ENCODE results near the gene LTBP2. TPM values are rescaled to one million over a fixed set of nuclear protein-coding genes. Genes with fewer than 3 reads are reported as not detected.

LTBP2 gene
- total and polyA plus RNA-seq, 2 of the 8 experiments (the other 6 are each of a cell fraction or from before 2014, with no cell fraction given): 0.48 to 0.89 TPM

DNA sequence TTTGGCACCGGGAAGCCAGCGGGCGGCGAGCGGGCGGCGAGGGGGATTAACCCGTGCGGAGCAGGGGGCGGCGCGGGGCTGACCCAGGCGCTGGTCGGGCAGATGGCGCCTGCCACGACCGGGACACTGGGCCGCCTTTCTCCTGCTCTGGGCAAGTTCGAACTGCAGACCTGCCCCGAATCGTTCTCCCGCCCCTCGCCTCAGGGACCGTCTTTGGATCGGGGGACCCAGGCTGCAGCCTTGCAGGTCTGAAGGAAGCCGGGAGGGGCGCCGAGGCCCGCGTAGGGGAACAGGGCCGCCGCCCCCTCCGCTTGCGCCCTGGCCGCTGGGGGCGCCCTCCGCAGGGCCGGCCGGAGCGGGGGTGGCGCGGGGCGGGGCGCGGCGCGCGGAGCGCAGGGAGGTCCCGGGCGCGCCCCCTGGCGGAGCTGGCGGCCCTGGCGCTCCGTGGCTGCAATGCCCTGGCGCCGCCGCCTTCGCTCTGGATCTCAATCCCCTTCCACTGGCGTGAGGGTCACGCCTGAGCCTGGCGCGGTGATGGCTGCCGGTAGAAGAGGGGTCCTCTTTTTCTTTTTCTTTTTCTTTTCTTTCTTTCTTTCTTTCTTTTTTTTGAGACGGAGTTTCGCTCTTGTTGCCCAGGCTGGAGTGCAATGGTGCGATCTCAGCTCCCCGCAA, 449 bp upstream of the LTBP2 start (continued):
- TF ChIP-seq BACH1 (IDR thresholded peaks at IDR 0.05; ENCODE audit: low read length) (no peak), CEBPB (IDR thresholded peaks at IDR 0.05; ENCODE audit: low read depth, low read length) (no peak), TBP (IDR thresholded peaks at IDR 0.05; ENCODE audit: low read depth, low read length) (no peak; the same call in 1 of the 2 replicates), SAP30 (IDR thresholded peaks at IDR 0.05; ENCODE audit: insufficient read depth, insufficient replicate concordance, low read length) (no peak), BCL11A (IDR thresholded peaks at IDR 0.05; ENCODE audit: low read depth in 2 of 2, low read length in 2 of 2) (no peak), BRCA1 (IDR thresholded peaks at IDR 0.05; ENCODE audit: low read depth, low read length) (no peak), POLR2AphosphoS5 (IDR thresholded peaks at IDR 0.05; ENCODE audit: low read depth, low read length) (no peak), RBBP5 (IDR thresholded peaks at IDR 0.05; ENCODE audit: borderline replicate concordance, low read depth, low read length) (no peak), TEAD4 (IDR thresholded peaks at IDR 0.05; ENCODE audit: low read depth, low read length) (0 out of 2 replicates have a peak, but pooled peaks have one; percentile 2), SIN3A (conservative IDR thresholded peaks at IDR 0.05 in 1 of 2, IDR thresholded peaks at IDR 0.05 in 1 of 2; ENCODE audit: low read depth in 1 of 2, low read length in 2 of 2) (peak in 1 of 2 experiments; percentile 68; a peak in 1 of 4 replicates), PHF8 (conservative IDR thresholded peaks at IDR 0.05; ENCODE audit: low read depth, low read length) (peak; percentile 33; the same call in 1 of the 2 replicates), FOSL1 (IDR thresholded peaks at IDR 0.05; ENCODE audit: insufficient read depth, low read depth, low read length) (0 out of 2 replicates have a peak, but pooled peaks have one; percentile 50), HDAC6 (IDR thresholded peaks at IDR 0.05; ENCODE audit: low read depth, low read length) (no peak), TCF12 (IDR thresholded peaks at IDR 0.05; ENCODE audit: low read depth, low read length) (no peak), YY1 (IDR thresholded peaks at IDR 0.05; ENCODE audit: low read depth, low read length) (0 out of 2 replicates have a peak, but pooled peaks have one; percentile 0), RFX5 (IDR thresholded peaks at IDR 0.05; ENCODE audit: borderline replicate concordance, low read depth, low read length) (no peak), HDAC2 (IDR thresholded peaks at IDR 0.05; ENCODE audit: borderline replicate concordance in 1 of 2, low read depth in 2 of 2, low read length in 2 of 2) (no peak), POLR2A (IDR thresholded peaks at IDR 0.05; ENCODE audit: control extremely low read depth in 1 of 2, low read depth in 2 of 2, low read length in 2 of 2) (no peak), NANOG (IDR thresholded peaks at IDR 0.05; ENCODE audit: insufficient read depth, low read depth, low read length, poor library complexity, severe bottlenecking) (peak; percentile 1), SIX5 (IDR thresholded peaks at IDR 0.05; ENCODE audit: low read depth, low read length) (no peak), SRF (IDR thresholded peaks at IDR 0.05; ENCODE audit: low read depth, low read length) (0 out of 2 replicates have a peak, but pooled peaks have one; percentile 24), CREB1 (IDR thresholded peaks at IDR 0.05) (no peak), RNF2 (IDR thresholded peaks at IDR 0.05; ENCODE audit: borderline replicate concordance, low read depth, low read length, missing control alignments, poor library complexity, severe bottlenecking) (no peak), POU5F1 (IDR thresholded peaks at IDR 0.05; ENCODE audit: low read depth, low read length) (no peak), EZH2 (IDR thresholded peaks at IDR 0.05; ENCODE audit: low read depth, low read length, severe bottlenecking) (no peak)

Measured in H1 (cell line).